IPS-20b (cell line): ENCODE measurements around the gene MIB2.

Experiments
- H3K27ac ChIP-seq: one replicate; pipeline ENCODE4 v1.5.1; 2013; ENCODE audit warnings: low read length
- H3K27me3 ChIP-seq: 2 replicates; pipeline ENCODE4 v1.6.1; 2013; ENCODE audit warnings: mild to moderate bottlenecking, low read length, inconsistent platforms; ENCODE audit not compliant: insufficient read depth
- H3K36me3 ChIP-seq: 2 replicates; pipeline ENCODE4 v1.6.1; 2013; ENCODE audit warnings: low read depth, mild to moderate bottlenecking, inconsistent platforms, low read length, moderate library complexity; ENCODE audit not compliant: insufficient read depth
- H3K4me1 ChIP-seq: 2 replicates; pipeline ENCODE4 v1.6.1; 2013; ENCODE audit warnings: mild to moderate bottlenecking, control low read depth, inconsistent platforms, low read length, moderate library complexity; ENCODE audit not compliant: insufficient read depth
- H3K4me3 ChIP-seq: 2 replicates; pipeline ENCODE4 v1.5.1; 2013; ENCODE audit warnings: mild to moderate bottlenecking, low read length, inconsistent platforms
- H3K9ac ChIP-seq: 2 replicates; pipeline ENCODE4 v1.6.1; 2013; ENCODE audit warnings: low read depth, mild to moderate bottlenecking, inconsistent platforms, low read length, moderate library complexity
- H3K9me3 ChIP-seq: 2 replicates; pipeline ENCODE4 v1.6.1; 2013; ENCODE audit warnings: mild to moderate bottlenecking, low read depth, low read length, inconsistent platforms; ENCODE audit not compliant: insufficient read depth

MIB2 gene

GRCh38 chr1:1609822-1610485, 5.3 kb upstream of the MIB2 start:
- Histone ChIP-seq H3K27ac (no peak overlapping the region), H3K4me1 (peaks cover 6% of the 10 kb centered on the region; the same call in 1 of the 2 replicates), H3K36me3 (no peaks in the 10 kb centered on the region), H3K4me3 (no peak overlapping the region), H3K9ac (no peak overlapping the region), H3K27me3 (no peaks in the 10 kb centered on the region), H3K9me3 (no peaks in the 10 kb centered on the region)

- H3K4me3 ChIP-seq = no peak overlapping the region
- no peak overlapping the region for H3K27ac ChIP-seq
- no peaks in the 10 kb centered on the region for H3K36me3 ChIP-seq
- peaks cover 6% of the 10 kb centered on the region; the same call in 1 of the 2 replicates for H3K4me1 ChIP-seq
- H3K9me3 ChIP-seq = no peaks in the 10 kb centered on the region
- H3K9ac ChIP-seq = no peak overlapping the region; the same call in 1 of the 2 replicates
- no peaks in the 10 kb centered on the region for H3K27me3 ChIP-seq
Observed at GRCh38 chr1:1610796-1611195, 4.5 kb upstream of the MIB2 start.

GRCh38 chr1:1612104-1612400, 3.2 kb upstream of the MIB2 start:
- Histone ChIP-seq H3K27me3 (no peaks in the 10 kb centered on the region), H3K9me3 (no peaks in the 10 kb centered on the region), H3K4me1 (peaks cover 6% of the 10 kb centered on the region; the same call in 1 of the 2 replicates), H3K4me3 (no peak overlapping the region), H3K9ac (no peak overlapping the region), H3K27ac (no peak overlapping the region), H3K36me3 (no peaks in the 10 kb centered on the region)

- Histone ChIP-seq H3K9me3 (no peaks in the 10 kb centered on the region), H3K27ac (no peak overlapping the region), H3K4me1 (peaks cover 6% of the 10 kb centered on the region; the same call in 1 of the 2 replicates), H3K4me3 (peak overlapping the region; percentile 90; the same call in 1 of the 2 replicates), H3K27me3 (no peaks in the 10 kb centered on the region), H3K9ac (no peak overlapping the region), H3K36me3 (peaks cover 7% of the 10 kb centered on the region; the same call in 1 of the 2 replicates)
Observed at GRCh38 chr1:1613509-1614082, 1.7 kb upstream of the MIB2 start.

GRCh38 chr1:1614204-1614953, 921 bp upstream of the MIB2 start:
- Histone ChIP-seq H3K4me1 (peaks cover 6% of the 10 kb centered on the region; the same call in 1 of the 2 replicates), H3K9me3 (no peaks in the 10 kb centered on the region), H3K36me3 (peaks cover 7% of the 10 kb centered on the region; the same call in 1 of the 2 replicates), H3K27me3 (no peaks in the 10 kb centered on the region), H3K4me3 (peak overlapping the region; percentile 90), H3K9ac (peak overlapping the region; percentile 99; the same call in 1 of the 2 replicates), H3K27ac (no peak overlapping the region)

GRCh38 chr1:1614954-1615255, 395 bp upstream of the MIB2 start:
- Histone ChIP-seq H3K36me3 (peaks cover 7% of the 10 kb centered on the region; the same call in 1 of the 2 replicates), H3K27ac (no peak overlapping the region), H3K4me1 (peaks cover 6% of the 10 kb centered on the region; the same call in 1 of the 2 replicates)

GRCh38 chr1:1616045-1616790, 918 bp downstream of the MIB2 start:
- Histone ChIP-seq H3K27me3 (no peaks in the 10 kb centered on the region), H3K9ac (no peak overlapping the region; the same call in 1 of the 2 replicates), H3K4me1 (peaks cover 6% of the 10 kb centered on the region; the same call in 1 of the 2 replicates), H3K36me3 (peaks cover 7% of the 10 kb centered on the region; the same call in 1 of the 2 replicates), H3K9me3 (no peaks in the 10 kb centered on the region), H3K27ac (no peak overlapping the region), H3K4me3 (peak overlapping the region; percentile 90)

More at GRCh38 chr1:1614954-1615255, 395 bp upstream of the MIB2 start:
- peak overlapping the region; percentile 90 for H3K4me3 ChIP-seq
- peak overlapping the region; percentile 99; the same call in 1 of the 2 replicates for H3K9ac ChIP-seq
- H3K9me3 ChIP-seq = no peaks in the 10 kb centered on the region
- H3K27me3 ChIP-seq = no peaks in the 10 kb centered on the region

- Histone ChIP-seq H3K27ac (no peak overlapping the region), H3K4me3 (peak overlapping the region; percentile 90), H3K36me3 (peaks cover 7% of the 10 kb centered on the region; the same call in 1 of the 2 replicates), H3K9me3 (no peaks in the 10 kb centered on the region), H3K9ac (no peak overlapping the region; the same call in none of the 2 replicates), H3K4me1 (peaks cover 6% of the 10 kb centered on the region; the same call in 1 of the 2 replicates), H3K27me3 (no peaks in the 10 kb centered on the region)
Observed at GRCh38 chr1:1616838-1617237, 1.5 kb downstream of the MIB2 start.

GRCh38 chr1:1617516-1617915, 2.2 kb downstream of the MIB2 start:
- no peaks in the 10 kb centered on the region for H3K9me3 ChIP-seq
- H3K4me3 ChIP-seq = no peak overlapping the region
- H3K9ac ChIP-seq = no peak overlapping the region
- H3K36me3 ChIP-seq = peaks cover 7% of the 10 kb centered on the region; the same call in 1 of the 2 replicates
- no peaks in the 10 kb centered on the region for H3K27me3 ChIP-seq
- H3K4me1 ChIP-seq = peaks cover 6% of the 10 kb centered on the region; the same call in 1 of the 2 replicates
- no peak overlapping the region for H3K27ac ChIP-seq

- no peak overlapping the region for H3K27ac ChIP-seq
- no peaks in the 10 kb centered on the region for H3K9me3 ChIP-seq
- H3K36me3 ChIP-seq = peaks cover 7% of the 10 kb centered on the region; the same call in 1 of the 2 replicates
- H3K9ac ChIP-seq = no peak overlapping the region
- peaks cover 6% of the 10 kb centered on the region; the same call in 1 of the 2 replicates for H3K4me1 ChIP-seq
- H3K4me3 ChIP-seq = no peak overlapping the region
- H3K27me3 ChIP-seq = no peaks in the 10 kb centered on the region
Observed at GRCh38 chr1:1617925-1618324, 2.6 kb downstream of the MIB2 start.

- peaks cover 6% of the 10 kb centered on the region; the same call in 1 of the 2 replicates for H3K4me1 ChIP-seq
- H3K9me3 ChIP-seq = no peaks in the 10 kb centered on the region
- no peak overlapping the region for H3K27ac ChIP-seq
- no peak overlapping the region for H3K9ac ChIP-seq
- no peaks in the 10 kb centered on the region for H3K27me3 ChIP-seq
- no peak overlapping the region for H3K4me3 ChIP-seq
- H3K36me3 ChIP-seq = peaks cover 7% of the 10 kb centered on the region; the same call in 1 of the 2 replicates
Observed at GRCh38 chr1:1618396-1619068, 3.2 kb downstream of the MIB2 start.
